Neural progenitor cell (in vitro differentiated cells): ENCODE data around the gene TUBA8. TPM values are rescaled to one million over a fixed set of nuclear protein-coding genes. Genes with fewer than 3 reads are reported as not detected.

Experiments
- DNase-seq: peaks from one replicate; pipeline ENCODE4 v3.0.0-alpha.2; 2016; ENCODE audit warnings: low spot score
- H2AFZ ChIP-seq: fragments of 200-600 bp; sonication (generic); replicated peaks from 2 replicates; pipeline ENCODE4 v1.6.1; 2016; ENCODE audit warnings: antibody characterized with exemption
- H3F3A ChIP-seq: fragments of 200-600 bp; sonication (generic); 2 replicates; pipeline ENCODE4 v1.6.1; 2016; ENCODE audit warnings: antibody characterized with exemption, low read depth
- H3K27ac ChIP-seq: fragments of 200-600 bp; sonication (generic); 2 replicates; pipeline ENCODE4 v1.5.1; 2016; ENCODE audit warnings: mild to moderate bottlenecking
- H3K27me3 ChIP-seq: fragments of 200-600 bp; sonication (generic); 2 replicates; pipeline ENCODE4 v1.6.1; 2016; ENCODE audit warnings: mild to moderate bottlenecking, moderate library complexity
- H3K36me3 ChIP-seq: fragments of 200-600 bp; sonication (generic); 2 replicates; pipeline ENCODE4 v1.5.1; 2016
- H3K4me1 ChIP-seq: fragments of 200-600 bp; sonication (generic); 2 replicates; pipeline ENCODE4 v1.6.1; 2016; ENCODE audit warnings: mixed run types
- H3K4me2 ChIP-seq: fragments of 200-600 bp; sonication (generic); 2 replicates; pipeline ENCODE4 v1.6.1; 2016
- H3K4me3 ChIP-seq: fragments of 200-600 bp; sonication (generic); 2 replicates; pipeline ENCODE4 v1.5.1; 2016
- H3K79me2 ChIP-seq: fragments of 200-600 bp; sonication (generic); 2 replicates; pipeline ENCODE4 v1.6.1; 2016; ENCODE audit warnings: low read depth
- H3K9ac ChIP-seq: fragments of 200-600 bp; sonication (generic); 2 replicates; pipeline ENCODE4 v1.6.1; 2016
- H3K9me3 ChIP-seq: fragments of 200-600 bp; sonication (generic); 2 replicates; pipeline ENCODE4 v1.5.1; 2016; ENCODE audit warnings: low read depth
- H4K20me1 ChIP-seq: fragments of 200-600 bp; sonication (generic); 2 replicates; pipeline ENCODE4 v1.6.1; 2016; ENCODE audit warnings: low read depth
- H3K27ac Mint-ChIP-seq: 3 replicates; pipeline ENCODE4 v1.8.0; 2021; ENCODE audit warnings: mixed read lengths
- H3K27me3 Mint-ChIP-seq: 2 replicates; pipeline ENCODE4 v1.8.0; 2022; ENCODE audit warnings: low read depth, mild to moderate bottlenecking, inconsistent platforms, moderate library complexity, mixed read lengths; ENCODE audit not compliant: insufficient read depth
- H3K36me3 Mint-ChIP-seq: 3 replicates; pipeline ENCODE4 v1.8.0; 2021; ENCODE audit warnings: mixed read lengths
- H3K4me1 Mint-ChIP-seq: 3 replicates; pipeline ENCODE4 v1.8.0; 2021; ENCODE audit warnings: mixed read lengths
- H3K4me3 Mint-ChIP-seq: 3 replicates; pipeline ENCODE4 v1.8.0; 2021; ENCODE audit warnings: mild to moderate bottlenecking, moderate library complexity, mixed read lengths
- H3K9me3 Mint-ChIP-seq: 3 replicates; pipeline ENCODE4 v1.8.0; 2020; ENCODE audit warnings: mixed read lengths
- EZH2 ChIP-seq: fragments of 200-600 bp; sonication (generic); IDR thresholded peaks from 2 replicates; pipeline ENCODE4 v1.6.1; 2017; ENCODE audit warnings: antibody characterized with exemption, mild to moderate bottlenecking, moderate library complexity
- EZH2phosphoT487 ChIP-seq: fragments of 200-600 bp; sonication (generic); IDR thresholded peaks from 2 replicates; pipeline ENCODE4 v1.6.1; 2017; ENCODE audit warnings: antibody characterized with exemption
- total RNA-seq: library from RNA; depleted of rRNA; stranded (reverse); fragments of >200 nt; gene quantifications from 2 replicates; pipeline ENCODE4 v1.2.3, GENCODE V29; 2015; ENCODE audit warnings: low replicate concordance
- TF ChIP-seq, protein P1 (sequence below): fragments of 200-600 bp; sonication (generic); IDR thresholded peaks from 2 replicates; pipeline ENCODE4 v1.5.1; 2017; ENCODE audit warnings: antibody characterized with exemption, mild to moderate bottlenecking

Gene TUBA8
- total RNA-seq, 1 donor from 2014 or later = 0.39 TPM

- Histone ChIP-seq H3K4me2 (no peak overlapping the region), H3K27ac (no peak overlapping the region), H2AFZ (no peak overlapping the region)
Observed at GRCh38 chr22:18091916-18092526, 18.6 kb upstream of the TUBA8 start.

GRCh38 chr22:18093661-18094060 lies 16.9 kb upstream of the TUBA8 start:
- Mint-ChIP-seq H3K9me3 (no peaks in the 10 kb centered on the region), H3K27me3 (peaks cover 2% of the 10 kb centered on the region), H3K36me3 (peaks cover 12% of the 10 kb centered on the region), H3K27ac (peak overlapping the region; percentile 72), H3K4me1 (peaks cover 5% of the 10 kb centered on the region), H3K4me3 (no peak overlapping the region)
- no peak overlapping the region for H3K27ac ChIP-seq
- H3K4me1 ChIP-seq = no peaks in the 10 kb centered on the region
- TF ChIP-seq, protein P1, sequence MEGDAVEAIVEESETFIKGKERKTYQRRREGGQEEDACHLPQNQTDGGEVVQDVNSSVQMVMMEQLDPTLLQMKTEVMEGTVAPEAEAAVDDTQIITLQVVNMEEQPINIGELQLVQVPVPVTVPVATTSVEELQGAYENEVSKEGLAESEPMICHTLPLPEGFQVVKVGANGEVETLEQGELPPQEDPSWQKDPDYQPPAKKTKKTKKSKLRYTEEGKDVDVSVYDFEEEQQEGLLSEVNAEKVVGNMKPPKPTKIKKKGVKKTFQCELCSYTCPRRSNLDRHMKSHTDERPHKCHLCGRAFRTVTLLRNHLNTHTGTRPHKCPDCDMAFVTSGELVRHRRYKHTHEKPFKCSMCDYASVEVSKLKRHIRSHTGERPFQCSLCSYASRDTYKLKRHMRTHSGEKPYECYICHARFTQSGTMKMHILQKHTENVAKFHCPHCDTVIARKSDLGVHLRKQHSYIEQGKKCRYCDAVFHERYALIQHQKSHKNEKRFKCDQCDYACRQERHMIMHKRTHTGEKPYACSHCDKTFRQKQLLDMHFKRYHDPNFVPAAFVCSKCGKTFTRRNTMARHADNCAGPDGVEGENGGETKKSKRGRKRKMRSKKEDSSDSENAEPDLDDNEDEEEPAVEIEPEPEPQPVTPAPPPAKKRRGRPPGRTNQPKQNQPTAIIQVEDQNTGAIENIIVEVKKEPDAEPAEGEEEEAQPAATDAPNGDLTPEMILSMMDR = no peak
- TF ChIP-seq EZH2 (no peak), EZH2phosphoT487 (no peak)
- H3K4me3 ChIP-seq = no peak overlapping the region
- H3K79me2 ChIP-seq = no peaks in the 10 kb centered on the region
- no peak overlapping the region for H2AFZ ChIP-seq
- no peaks in the 10 kb centered on the region for H3F3A ChIP-seq
- H3K27me3 ChIP-seq = no peaks in the 10 kb centered on the region
- no peak for DNase-seq
- no peak overlapping the region for H3K9ac ChIP-seq
- no peaks in the 10 kb centered on the region for H3K36me3 ChIP-seq
- H3K4me2 ChIP-seq = no peak overlapping the region
- no peaks in the 10 kb centered on the region for H3K9me3 ChIP-seq
- H4K20me1 ChIP-seq = no peaks in the 10 kb centered on the region

More at GRCh38 chr22:18091916-18092526, 18.6 kb upstream of the TUBA8 start:
- no peak for TF ChIP-seq EZH2phosphoT487
- TF ChIP-seq, protein P1 = no peak
- TF ChIP-seq EZH2 = no peak
- H3F3A ChIP-seq = no peaks in the 10 kb centered on the region
- no peaks in the 10 kb centered on the region for H3K79me2 ChIP-seq
- H3K36me3 ChIP-seq = no peaks in the 10 kb centered on the region
- H3K9ac ChIP-seq = no peak overlapping the region
- DNase-seq = no peak
- H3K4me1 ChIP-seq = no peaks in the 10 kb centered on the region
- peaks cover 12% of the 10 kb centered on the region for H3K36me3 Mint-ChIP-seq
- no peaks in the 10 kb centered on the region for H3K27me3 ChIP-seq
- no peak overlapping the region for H3K4me3 Mint-ChIP-seq
- H3K9me3 Mint-ChIP-seq = no peaks in the 10 kb centered on the region
- H4K20me1 ChIP-seq = no peaks in the 10 kb centered on the region
- H3K4me3 ChIP-seq = no peak overlapping the region
- peaks cover 5% of the 10 kb centered on the region for H3K4me1 Mint-ChIP-seq
- H3K27ac Mint-ChIP-seq = no peak overlapping the region
- no peaks in the 10 kb centered on the region for H3K9me3 ChIP-seq
- H3K27me3 Mint-ChIP-seq = peaks cover 2% of the 10 kb centered on the region

DNA sequence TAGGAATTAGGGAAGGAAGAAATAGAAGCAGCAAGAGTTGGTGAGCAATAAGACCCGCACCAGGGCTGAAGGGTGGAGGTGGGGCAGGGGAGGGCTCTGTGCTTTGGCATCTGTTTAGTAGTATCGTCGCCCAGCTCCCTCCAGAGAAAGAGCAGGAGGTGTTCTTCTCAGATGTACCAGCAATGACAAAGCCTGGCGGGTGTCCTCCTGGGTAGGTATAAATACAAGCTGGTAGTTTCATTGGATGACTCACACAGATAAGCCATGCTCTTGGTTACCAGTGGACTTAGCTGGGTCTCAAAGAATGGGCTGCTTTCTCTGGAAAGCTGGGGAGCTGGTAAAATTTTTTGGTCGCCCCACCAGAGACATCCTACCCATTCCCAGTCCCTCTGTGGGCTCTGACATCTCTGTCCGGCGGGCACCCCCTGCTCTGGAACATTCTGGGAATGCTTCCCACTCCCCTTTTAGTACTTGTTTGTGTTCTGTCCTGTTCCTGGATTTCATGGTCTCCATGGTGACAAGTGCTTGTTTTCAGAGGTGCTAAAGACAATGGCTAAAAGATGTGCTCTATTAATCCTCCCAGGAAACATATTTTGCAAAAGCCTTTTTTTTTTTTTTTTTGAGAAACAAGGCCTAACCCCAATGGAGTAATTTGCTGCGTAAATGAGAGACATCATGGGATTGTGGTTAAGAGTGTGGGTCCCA lies 15.4 kb upstream of the TUBA8 start:
- H3K27me3 Mint-ChIP-seq = peaks cover 2% of the 10 kb centered on the region
- Histone ChIP-seq H3K4me3 (no peak overlapping the region), H3K27ac (no peak overlapping the region), H3K4me2 (no peak overlapping the region), H3K79me2 (no peaks in the 10 kb centered on the region), H3F3A (no peaks in the 10 kb centered on the region), H4K20me1 (no peaks in the 10 kb centered on the region), H3K9ac (no peak overlapping the region), H2AFZ (no peak overlapping the region), H3K9me3 (no peaks in the 10 kb centered on the region), H3K36me3 (no peaks in the 10 kb centered on the region), H3K4me1 (no peaks in the 10 kb centered on the region), H3K27me3 (no peaks in the 10 kb centered on the region)
- no peak overlapping the region for H3K27ac Mint-ChIP-seq
- no peaks in the 10 kb centered on the region for H3K9me3 Mint-ChIP-seq
- DNase-seq = no peak
- no peak for TF ChIP-seq EZH2
- TF ChIP-seq, protein P1 = no peak
- H3K4me1 Mint-ChIP-seq = peaks cover 5% of the 10 kb centered on the region
- no peak overlapping the region for H3K4me3 Mint-ChIP-seq
- H3K36me3 Mint-ChIP-seq = peaks cover 9% of the 10 kb centered on the region
